A549 (cell line): Measurements from ENCODE around the gene IREB2. TPM values are rescaled to one million over a fixed set of nuclear protein-coding genes. Genes with fewer than 3 reads are reported as not detected.
A peak's percentile ranks its signal among the peaks of the same experiment; 100 is the strongest.

ENCODE experiments used
- BCL3 ChIP-seq: fragments of >200 bp; sonication (Bioruptor Twin); formaldehyde crosslinking; IDR thresholded peaks from 3 replicates; pipeline ENCODE4 v1.6.1; 2016
- BHLHE40 ChIP-seq: IDR thresholded peaks from 2 replicates; pipeline ENCODE4 v1.6.1; 2012; ENCODE audit warnings: low read depth, low read length, inconsistent platforms
- CBX8 ChIP-seq: fragments of 200-600 bp; sonication (generic); IDR thresholded peaks from 2 replicates; pipeline ENCODE4 v1.6.1; 2016
- CEBPB ChIP-seq, 2 experiments: fragments of >200 bp in 1 of 2; sonication (Bioruptor Twin) in 1 of 2; formaldehyde crosslinking in 1 of 2; IDR thresholded peaks; 2 replicates each; pipeline ENCODE4 v1.6.1; 2012 to 2016
- CTCF ChIP-seq: fragments of >200 bp; sonication (Bioruptor Twin); formaldehyde crosslinking; IDR thresholded peaks from 3 replicates; pipeline ENCODE4 v1.5.1; 2016
- EHMT2 ChIP-seq: fragments of 200-600 bp; sonication (generic); IDR thresholded peaks from 2 replicates; pipeline ENCODE4 v1.6.1; 2016; ENCODE audit warnings: antibody characterized with exemption, low read depth, mild to moderate bottlenecking, moderate library complexity
- FOSB ChIP-seq: fragments of 250-450 bp; sonication (Bioruptor Pico); IDR thresholded peaks from 2 replicates; pipeline ENCODE4 v1.5.0; 2020; ENCODE audit warnings: mild to moderate bottlenecking, moderate library complexity
- FOSL2 ChIP-seq, 2 experiments: fragments of 450-650 bp in 1 of 2; fragments of >200 bp in 1 of 2; sonication (Bioruptor Twin) in 1 of 2; formaldehyde crosslinking; IDR thresholded peaks; 2 replicates each; pipeline versions ENCODE4 v1.5.0 to v1.6.1; 2016 to 2020; ENCODE audit warnings: mild to moderate bottlenecking in 1 of 2, moderate library complexity in 1 of 2
- HES2 ChIP-seq: fragments of >200 bp; sonication (Bioruptor Twin); formaldehyde crosslinking; IDR thresholded peaks from 2 replicates; pipeline ENCODE4 v1.6.1; 2016
- HEYL ChIP-seq: fragments of 250-450 bp; sonication (Bioruptor Pico); IDR thresholded peaks from 2 replicates; pipeline ENCODE4 v1.8.0; 2021; ENCODE audit warnings: mild to moderate bottlenecking, moderate library complexity
- HMGXB4 ChIP-seq: fragments of 250-450 bp; sonication (Bioruptor Pico); IDR thresholded peaks from 2 replicates; pipeline ENCODE4 v1.5.0; 2021; ENCODE audit warnings: mild to moderate bottlenecking, moderate library complexity, borderline replicate concordance
- HOXA7 ChIP-seq: fragments of 250-450 bp; sonication (Bioruptor Pico); IDR thresholded peaks from 2 replicates; pipeline ENCODE4 v1.5.0; 2020; ENCODE audit warnings: mild to moderate bottlenecking, moderate library complexity
- HOXB13 ChIP-seq: fragments of 250-450 bp; sonication (Bioruptor Pico); IDR thresholded peaks from 2 replicates; pipeline ENCODE4 v1.5.0; 2020; ENCODE audit warnings: low read depth, mild to moderate bottlenecking, moderate library complexity
- KDM5A ChIP-seq: fragments of 200-600 bp; sonication (generic); IDR thresholded peaks from 2 replicates; pipeline ENCODE4 v1.6.1; 2016; ENCODE audit warnings: antibody characterized with exemption, mild to moderate bottlenecking
- NFE2L2 ChIP-seq: fragments of 150-350 bp; conservative IDR thresholded peaks from 2 replicates; pipeline ENCODE4 v1.6.1; 2014; ENCODE audit warnings: low read length
- PHF8 ChIP-seq: fragments of 200-600 bp; sonication (generic); IDR thresholded peaks from 2 replicates; pipeline ENCODE4 v1.6.1; 2016; ENCODE audit warnings: low read depth, mild to moderate bottlenecking, antibody characterized with exemption, moderate library complexity, borderline replicate concordance
- POLR2A ChIP-seq: IDR thresholded peaks from 2 replicates; pipeline ENCODE4 v1.6.1; 2012; ENCODE audit warnings: mild to moderate bottlenecking, low read length
- POLR2AphosphoS2 ChIP-seq: conservative IDR thresholded peaks from 2 replicates; pipeline ENCODE4 v1.6.1; 2012; ENCODE audit warnings: low read length, improper control_type of control experiment, inconsistent platforms
- RARB ChIP-seq: fragments of 250-450 bp; sonication (Bioruptor Pico); IDR thresholded peaks from 2 replicates; pipeline ENCODE4 v1.8.0; 2021; ENCODE audit warnings: mild to moderate bottlenecking, moderate library complexity
- RCOR1 ChIP-seq: fragments of 150-350 bp; IDR thresholded peaks from 2 replicates; pipeline ENCODE4 v1.6.1; 2014; ENCODE audit warnings: antibody characterized with exemption, low read length, low read depth
- SREBF2 ChIP-seq: fragments of 450-650 bp; IDR thresholded peaks from 2 replicates; pipeline ENCODE4 v1.6.1; 2014; ENCODE audit warnings: mild to moderate bottlenecking, moderate library complexity
- TP53 ChIP-seq: fragments of 250-450 bp; sonication (Bioruptor Pico); IDR thresholded peaks from 2 replicates; pipeline ENCODE4 v1.5.0; 2021; ENCODE audit warnings: mild to moderate bottlenecking, moderate library complexity
- USF2 ChIP-seq: fragments of 450-650 bp; IDR thresholded peaks from 2 replicates; pipeline ENCODE4 v1.6.1; 2014; ENCODE audit warnings: antibody characterized with exemption
- ZFP36 ChIP-seq: fragments of 450-650 bp; IDR thresholded peaks from 2 replicates; pipeline ENCODE4 v1.6.1; 2014; ENCODE audit warnings: borderline replicate concordance; ENCODE audit not compliant: partially characterized antibody
- polyA plus RNA-seq, 4 experiments: library from polyadenylated mRNA; depleted of rRNA in 3 of 4; stranded (reverse); fragments of >200 nt; fragmentation: RNase III in 1 of 4; extraction: RNeasy Plus Mini Kit Qiagen cat#74134 plus additional on column Dnase treatment in 1 of 4; gene quantifications; 2 replicates in 3 of 4; 3 replicates in 1 of 4; pipeline ENCODE4 v1.2.3, GENCODE V29; 2011 to 2017

IREB2 gene
- polyA plus RNA-seq, 2 of the 4 experiments (the other 2 are of a cell fraction): 37.3 to 78.1 TPM

GRCh38 chr15:78437762-78438618 lies at the start of gene IREB2 (continued):
- TF ChIP-seq CBX8 (no peak), HOXB13 (CRISPR knock-in tag) (peak; percentile 83), EHMT2 (no peak), USF2 (no peak), HMGXB4 (peak; percentile 81), RARB (CRISPR knock-in tag) (no peak; the same call in 1 of the 2 replicates), KDM5A (no peak; the same call in 1 of the 2 replicates), BCL3 (peak; percentile 97), NFE2L2 (no peak), HOXA7 (CRISPR knock-in tag) (no peak), SREBF2 (no peak), RCOR1 (no peak), FOSL2 (IDR thresholded peaks at IDR 0.05) (no peak), FOSL2 (CRISPR knock-in tag; IDR thresholded peaks at IDR 0.05) (no peak), ZFP36 (no peak), POLR2A (peak; percentile 64), CTCF (no peak), TP53 (CRISPR knock-in tag) (peak; percentile 90), PHF8 (peak; percentile 94), HEYL (CRISPR knock-in tag) (0 out of 2 replicates have a peak, but pooled peaks have one; percentile 55), CEBPB (IDR thresholded peaks at IDR 0.05) (no peak), HES2 (no peak), FOSB (no peak; the same call in 1 of the 2 replicates), BHLHE40 (no peak), POLR2AphosphoS2 (no peak)
